Lung (tissue), 12 donors: ENCODE data around the gene CYP2E1. TPM values are rescaled to one million over a fixed set of nuclear protein-coding genes. Genes with fewer than 3 reads are reported as not detected.

Source experiments
- ATAC-seq: fragments of 200-7000 bp; cut with Tn5 transposase; one replicate; pipeline ENCODE4 v1.9.1; 2020; ENCODE audit warnings: moderate number of reproducible peaks; ENCODE audit not compliant: insufficient read depth, low FRiP score
- DNase-seq, 3 donors: peaks; one replicate each; pipeline ENCODE4 v3.0.0-alpha.2; 2013 to 2017
- H3K27ac ChIP-seq, 2 donors: one replicate each; pipeline ENCODE4 v1.5.1; 2013; ENCODE audit warnings: mild to moderate bottlenecking in 2 of 2, moderate library complexity in 2 of 2, control low read depth in 1 of 2, inconsistent platforms in 1 of 2, low read depth in 1 of 2, low read length in 1 of 2
- H3K27me3 ChIP-seq, 3 donors: one replicate each; pipeline ENCODE4 v1.5.1; 2013; ENCODE audit warnings: low read length in 2 of 3; ENCODE audit not compliant: control insufficient read depth in 3 of 3, insufficient read depth in 3 of 3
- H3K36me3 ChIP-seq, 4 donors: one replicate each; pipeline ENCODE4 v1.5.1; 2013; ENCODE audit warnings: low read length in 4 of 4, mild to moderate bottlenecking in 1 of 4, moderate library complexity in 1 of 4; ENCODE audit not compliant: control insufficient read depth in 4 of 4, insufficient read depth in 4 of 4
- H3K4me1 ChIP-seq, 5 donors: one replicate each; pipeline ENCODE4 v1.5.1; 2013; ENCODE audit warnings: low read length in 5 of 5, mild to moderate bottlenecking in 2 of 5, moderate library complexity in 1 of 5; ENCODE audit not compliant: control insufficient read depth in 5 of 5, insufficient read depth in 5 of 5
- H3K4me3 ChIP-seq: one replicate; pipeline ENCODE4 v1.5.1; 2013; ENCODE audit warnings: mild to moderate bottlenecking, control low read depth, moderate library complexity
- H3K9ac ChIP-seq, 2 donors: one replicate each; pipeline ENCODE4 v1.5.1; 2013; ENCODE audit warnings: low read length in 2 of 2, control low read depth in 1 of 2; ENCODE audit not compliant: insufficient read depth in 1 of 2
- H3K9me3 ChIP-seq, 4 donors: one replicate each; pipeline ENCODE4 v1.5.1; 2013; ENCODE audit warnings: low read length in 3 of 4, mild to moderate bottlenecking in 1 of 4, moderate library complexity in 1 of 4; ENCODE audit not compliant: control insufficient read depth in 4 of 4, insufficient read depth in 3 of 4
- CTCF ChIP-seq: IDR thresholded peaks from 2 replicates; pipeline ENCODE4 v1.5.1; 2012; ENCODE audit warnings: mild to moderate bottlenecking; ENCODE audit errors: control extremely low read depth, extremely low read depth
- WGBS, 2 donors: extraction: QIAGEN DNeasy Blood & Tissue Kit; methylation state at CpG; one replicate each; pipeline ENCODE4 v1.1.7; 2013; 5-methylcytosine and 5-hydroxymethylcytosine counted together
- polyA plus RNA-seq, 2 donors: library from polyadenylated mRNA; stranded (reverse); fragments of 200-250 nt; gene quantifications; one replicate each; pipeline ENCODE4 v1.2.1, GENCODE V29; 2013
- total RNA-seq, 2 donors: library from RNA; depleted of rRNA in 1 of 2; stranded (reverse); fragments of >200 nt in 1 of 2; gene quantifications; one replicate each; pipeline ENCODE4 v1.2.1, GENCODE V29; 2014 to 2021
- donor health status: control.
- donor health status: control.
- donor health status: Bipolar disorder and iron deficiency.
- donor health status: healthy.
- donor health status: DM: yes; HTN: yes; CAD: no.

Gene CYP2E1
- total and polyA plus RNA-seq, 4 donors: 0.26 to 1.9 (median 1.1) TPM

DNA sequence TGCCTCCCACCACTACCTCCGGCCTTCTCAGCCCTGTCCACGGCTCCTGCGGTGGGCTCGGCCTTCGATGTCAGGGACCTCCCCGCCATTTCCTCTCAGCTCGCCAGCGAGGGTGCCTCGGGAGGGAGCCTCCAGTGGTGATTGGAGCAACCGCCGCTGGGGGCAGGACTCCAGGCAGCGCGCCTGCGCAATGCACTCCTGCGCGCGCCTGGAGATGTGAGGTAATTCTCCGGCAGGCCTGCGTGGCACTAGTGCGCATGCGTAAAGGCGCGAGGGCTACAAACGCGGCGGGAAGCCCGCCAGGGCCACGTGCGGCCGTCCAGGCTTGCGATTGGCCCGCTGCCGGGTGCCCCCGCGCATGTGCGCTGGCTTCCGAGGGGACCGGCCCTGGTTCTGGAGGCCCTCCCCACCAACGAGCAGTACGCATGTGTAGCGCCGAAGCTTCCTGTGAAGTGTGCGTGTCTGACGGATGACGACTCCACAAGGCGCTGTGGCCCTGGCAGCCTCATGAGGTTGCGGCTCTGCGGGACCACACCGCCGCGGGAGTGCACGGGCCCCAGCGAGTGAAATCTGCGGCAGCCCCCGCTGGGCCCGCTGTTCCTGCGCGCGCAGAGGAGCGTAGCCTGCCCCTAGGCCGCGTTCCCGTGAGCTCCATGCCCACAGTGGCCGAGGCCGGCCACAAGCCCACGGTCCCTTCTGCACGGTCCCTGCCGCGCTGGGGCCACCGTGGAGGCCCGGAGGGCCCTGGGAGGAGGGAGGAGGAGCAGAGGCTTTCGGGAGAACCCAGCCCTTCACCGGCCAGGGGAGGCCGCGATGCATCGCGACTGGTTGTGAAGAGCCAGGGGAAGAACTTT is 38.5 kb downstream of the CYP2E1 start, which contains the start of gene SYCE1:
Gene SYCE1 (minus strand): TSS at position 143 of the 854 bp plus-strand sequence. CDS start 54 bp downstream, at position 89.
- DNase-seq (no peak), ATAC-seq (no peak)
- Histone ChIP-seq H3K27me3 (no peaks in the 10 kb centered on the region), H3K4me3 (no peak within 1 kb of the TSS), H3K9me3 (peaks cover 0 to 25% (median 2%) of the 10 kb centered on the region in 4 donors), H3K9ac (no peak within 1 kb of the TSS), H3K36me3 (no peaks in the 10 kb centered on the region), H3K27ac (no peak within 1 kb of the TSS), H3K4me1 (no peaks in the 10 kb centered on the region)
- WGBS, 2 donors: 57 to 65% methylated on average over 77 of the region's 77 CpGs
- TF ChIP-seq CTCF: no peak

DNA sequence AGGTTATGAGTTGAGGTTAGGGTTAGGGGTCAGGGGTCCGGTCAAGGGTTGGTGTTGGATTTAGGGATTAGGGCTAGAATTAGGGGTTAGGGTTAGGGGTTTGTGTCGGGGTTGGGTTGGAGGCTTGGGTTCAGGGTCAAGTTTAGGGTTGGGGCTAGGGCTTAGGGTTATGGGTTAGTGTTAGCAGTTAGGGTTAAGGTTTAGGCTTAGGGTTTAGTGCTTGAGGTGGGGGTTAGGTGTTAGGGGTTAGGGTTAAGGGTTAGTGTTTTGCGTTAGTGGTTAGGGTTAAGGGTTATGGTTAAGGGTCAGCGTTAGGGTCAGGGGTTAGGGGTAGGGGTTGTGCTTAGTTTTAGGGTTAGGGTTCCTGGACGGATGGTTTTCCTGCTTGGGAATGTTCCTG is 40.0 kb downstream of the CYP2E1 start:
- DNase-seq: no peak
- ATAC-seq: no peak
- H3K4me1 ChIP-seq: no peaks in the 10 kb centered on the region
- no peak overlapping the region for H3K4me3 ChIP-seq
- no peak overlapping the region for H3K9ac ChIP-seq
- no peaks in the 10 kb centered on the region for H3K27me3 ChIP-seq
- 88 to 90% methylated on average over 5 of the region's 5 CpGs for WGBS, 2 donors
- no peaks in the 10 kb centered on the region for H3K36me3 ChIP-seq
- no peak overlapping the region for H3K27ac ChIP-seq
- TF ChIP-seq CTCF: no peak
- H3K9me3 ChIP-seq: peaks cover 0 to 27% (median 2%) of the 10 kb centered on the region in 4 donors

- no peak overlapping the region for H3K27ac ChIP-seq
- no peaks in the 10 kb centered on the region for H3K27me3 ChIP-seq
- no peak overlapping the region for H3K4me3 ChIP-seq
- H3K4me1 ChIP-seq: no peaks in the 10 kb centered on the region
- H3K9me3 ChIP-seq: peaks cover 0 to 27% (median 2%) of the 10 kb centered on the region in 4 donors
- ATAC-seq (no peak), DNase-seq (no peak)
- TF ChIP-seq CTCF: no peak
- 92 to 94% methylated on average over 27 to 29 of the region's 29 CpGs for WGBS, 2 donors
- no peak overlapping the region for H3K9ac ChIP-seq
- H3K36me3 ChIP-seq: no peaks in the 10 kb centered on the region
Measured at GRCh38 chr10:133567609-133568286, 40.6 kb downstream of the CYP2E1 start.
